HL-60/S4 treated with phorbol 12-myristate 13-acetate at 8.2 ng/mL for 4 days and 3 days (cell line): ENCODE data around the gene SCFD2.
"Not testable (repeated sequence)": the region's sequence is repeated elsewhere in the genome, so short reads cannot be mapped to it uniquely, and the experiment has no call there.

ENCODE experiments used
- in situ Hi-C: fragments of 300-500 bp; cut with MboI; formaldehyde crosslinking; loops from 2 replicates; pipeline ENCODE4 v1.15.0; 2022; ENCODE audit warnings: low sequenced_read_pairs

SCFD2 gene

GRCh38 chr4:53346920-53347852, 18.7 kb downstream of the SCFD2 start:
- in situ Hi-C loops, result no loop called here

DNA sequence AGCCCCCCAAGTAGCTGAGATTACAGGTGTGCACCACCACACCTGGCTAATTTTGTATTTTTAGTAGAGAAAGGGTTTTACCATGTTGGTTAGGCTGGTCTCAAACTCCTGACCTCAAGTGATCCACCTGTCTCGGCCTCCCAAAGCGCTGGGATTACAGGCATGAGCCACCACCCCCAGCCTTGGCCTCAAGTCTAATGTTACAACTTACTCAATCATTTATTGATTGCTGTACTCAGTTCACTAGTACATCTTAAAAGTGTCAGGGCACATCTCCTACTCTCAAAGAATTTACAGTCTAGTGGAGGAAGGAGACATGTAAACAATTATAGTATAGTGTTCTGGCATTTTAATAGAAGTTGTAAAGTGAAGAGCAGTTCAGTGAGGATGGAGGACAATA, 19.5 kb downstream of the SCFD2 start:
- in situ Hi-C loops, result not testable (repeated sequence)

DNA sequence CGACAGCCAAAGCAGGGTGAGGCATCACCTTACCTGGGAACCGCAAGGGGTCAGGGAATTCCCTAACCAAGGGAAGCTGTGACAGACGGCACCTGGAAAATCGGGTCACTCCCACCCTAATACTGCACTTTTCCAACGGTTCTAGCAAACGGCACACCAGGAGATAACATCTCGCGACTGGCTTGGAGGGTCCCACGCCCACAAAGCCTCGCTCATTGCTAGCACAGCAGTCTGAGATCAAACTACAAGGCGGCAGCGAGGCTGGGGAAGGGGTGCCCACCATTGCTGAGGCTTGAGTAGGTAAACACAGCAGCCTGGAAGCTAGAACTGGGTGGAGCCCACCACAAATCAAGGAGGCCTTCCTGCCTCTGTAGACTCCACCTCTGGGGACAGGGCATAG, 25.7 kb downstream of the SCFD2 start:
- in situ Hi-C loops, result not testable (repeated sequence)

DNA sequence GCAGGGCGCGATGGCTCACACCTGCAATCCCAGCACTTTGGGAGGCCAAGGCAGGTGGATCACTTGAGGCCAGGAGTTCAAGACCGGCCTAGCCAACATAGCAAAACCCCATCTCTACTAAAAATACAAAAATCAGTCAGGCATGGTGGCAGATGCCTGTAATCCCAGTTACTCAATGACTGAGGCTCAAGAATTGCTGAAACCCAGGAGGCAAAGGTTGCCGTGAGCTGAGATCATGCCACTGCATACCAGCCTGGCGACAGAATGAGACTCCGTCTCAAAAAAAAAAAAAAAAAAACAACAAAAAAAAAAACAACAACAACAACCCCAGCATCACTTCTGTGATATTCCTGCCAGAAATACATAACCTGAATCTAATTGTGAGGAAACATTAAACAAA, 30.9 kb downstream of the SCFD2 start:
- in situ Hi-C loops, result not testable (repeated sequence)

- in situ Hi-C loops, result no loop called here
These were observed 39.3 kb downstream of the SCFD2 start for GRCh38 chr4:53326535-53326934.

DNA sequence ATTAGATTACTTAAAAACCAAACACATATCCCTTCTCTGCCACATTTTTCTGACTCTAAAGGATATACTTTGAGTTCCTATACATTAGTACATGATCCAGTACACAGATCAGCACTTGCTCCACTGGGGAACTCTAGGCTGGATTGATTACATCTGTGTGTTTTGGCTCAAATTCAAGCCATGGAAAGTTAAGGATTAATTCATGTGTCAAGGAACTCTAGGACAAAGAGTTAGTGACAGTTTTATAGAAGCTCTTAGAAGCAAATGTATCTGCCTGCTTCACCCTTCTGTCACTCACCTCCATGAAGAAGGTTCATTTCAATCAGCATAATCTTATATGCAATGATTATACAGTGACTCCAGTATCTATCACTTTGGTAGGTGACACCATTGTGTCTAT, 43.2 kb downstream of the SCFD2 start:
- in situ Hi-C loops, result no loop called here

DNA sequence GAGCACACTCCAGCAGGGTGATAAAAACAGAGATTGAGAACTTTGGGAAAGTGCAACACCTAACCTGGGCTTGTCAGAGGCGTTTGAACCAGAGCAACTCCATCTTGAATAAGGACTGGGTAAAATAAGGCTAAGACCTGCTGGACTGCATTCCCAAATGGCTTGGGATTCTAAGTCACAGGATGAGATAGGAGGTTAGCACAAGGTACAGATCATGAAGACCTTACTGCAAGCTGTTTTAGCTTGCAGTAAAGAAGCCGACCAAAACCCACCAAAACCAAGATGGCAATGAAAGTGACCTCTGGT, 43.9 kb downstream of the SCFD2 start:
- in situ Hi-C loops, result no loop called here

DNA sequence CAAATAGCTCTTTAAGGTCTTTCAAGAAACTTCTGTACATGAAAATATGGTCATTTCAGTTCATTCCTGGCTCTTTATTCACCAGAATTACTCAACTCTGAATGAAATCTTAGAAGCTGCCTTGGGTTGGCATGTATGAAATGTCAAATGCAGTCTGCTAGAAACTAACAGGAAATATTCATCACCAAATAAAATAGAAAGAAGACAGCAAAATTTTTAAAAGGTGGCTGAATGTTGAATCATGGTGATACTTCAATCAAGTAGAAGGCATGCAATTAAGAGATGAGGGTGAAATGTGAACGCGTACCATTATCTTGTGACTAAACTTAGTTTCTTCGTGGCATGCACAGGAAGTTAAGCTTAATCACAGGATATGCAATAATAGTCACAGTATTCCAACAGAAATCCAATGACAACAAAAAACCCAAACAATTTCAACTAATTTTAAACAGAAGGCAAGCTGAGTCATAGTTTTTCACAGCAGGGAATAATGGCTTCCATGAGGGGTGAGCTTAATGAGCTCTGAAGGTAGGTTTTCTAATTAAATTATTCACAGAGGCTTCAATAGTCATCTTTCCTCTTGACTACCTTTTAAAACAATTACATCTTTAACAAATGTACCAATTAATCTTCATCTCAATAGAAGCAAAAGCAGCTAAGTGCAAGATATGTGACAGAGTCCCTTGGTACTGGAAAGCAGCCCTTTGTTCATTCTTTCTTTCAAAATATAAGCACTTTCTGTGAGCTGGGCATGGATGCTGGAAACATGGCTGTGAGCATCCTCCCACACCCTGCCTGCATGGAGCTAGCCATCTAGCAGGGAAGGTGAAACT, 44.5 kb downstream of the SCFD2 start:
- in situ Hi-C loops, result no loop called here

DNA sequence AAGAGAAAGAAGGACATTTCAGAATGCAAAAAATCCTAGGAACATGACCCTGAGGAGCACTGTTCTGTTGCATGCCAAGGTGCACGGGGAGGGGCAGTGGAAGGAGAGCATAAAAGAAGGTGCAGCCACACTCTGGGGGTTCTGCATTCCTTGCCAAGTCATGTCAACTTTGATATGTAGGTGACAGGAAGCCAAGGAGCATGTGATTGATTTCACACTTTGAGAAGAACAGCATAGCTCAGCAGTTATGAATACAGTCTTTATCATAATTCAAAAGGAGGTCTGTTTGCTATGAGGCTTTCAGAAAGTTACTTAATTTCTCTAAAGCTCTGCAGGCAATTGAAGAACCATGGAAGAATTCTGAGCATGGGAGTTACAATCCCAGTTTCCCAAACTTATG, 50.6 kb downstream of the SCFD2 start:
- in situ Hi-C loops, result no loop called here

- in situ Hi-C loops, result no loop called here
These were observed 51.6 kb downstream of the SCFD2 start for GRCh38 chr4:53314252-53314651.

- in situ Hi-C loops, result no loop called here
These were observed 52.4 kb downstream of the SCFD2 start for GRCh38 chr4:53313510-53313909.

DNA sequence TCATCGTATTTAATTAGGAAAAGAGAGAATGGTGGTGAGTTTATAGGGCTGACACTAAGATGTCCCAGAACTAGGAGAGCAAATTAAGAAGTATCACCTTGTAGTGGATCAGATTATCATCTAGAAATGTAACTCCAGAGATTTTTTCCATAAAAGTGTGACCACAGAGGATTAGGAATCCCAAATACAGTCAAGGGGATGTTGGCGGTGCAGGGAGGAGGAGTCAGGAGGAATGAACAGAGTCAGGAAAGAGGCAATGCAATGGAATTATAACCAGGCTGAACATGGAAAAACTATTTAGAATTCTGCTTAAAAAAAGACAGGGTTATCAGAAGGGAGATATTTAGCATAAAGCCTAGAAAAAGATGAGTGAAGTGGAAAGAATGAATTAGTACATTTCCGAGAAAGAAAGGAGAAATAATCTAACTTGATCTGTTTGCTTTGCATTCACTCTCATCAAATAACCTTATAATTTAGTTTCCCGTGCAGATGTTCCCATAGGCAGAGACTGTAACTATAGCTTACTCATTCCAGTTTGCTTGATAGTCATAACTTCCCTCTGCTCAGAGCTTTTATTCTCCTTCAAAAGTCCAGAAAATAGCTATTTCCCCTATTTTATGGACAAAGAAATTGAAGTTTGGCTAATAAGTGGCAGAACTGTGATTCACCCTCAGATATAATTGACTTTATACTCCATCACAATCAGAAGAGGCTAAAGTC, 56.4 kb downstream of the SCFD2 start:
- in situ Hi-C loops, result no loop called here

DNA sequence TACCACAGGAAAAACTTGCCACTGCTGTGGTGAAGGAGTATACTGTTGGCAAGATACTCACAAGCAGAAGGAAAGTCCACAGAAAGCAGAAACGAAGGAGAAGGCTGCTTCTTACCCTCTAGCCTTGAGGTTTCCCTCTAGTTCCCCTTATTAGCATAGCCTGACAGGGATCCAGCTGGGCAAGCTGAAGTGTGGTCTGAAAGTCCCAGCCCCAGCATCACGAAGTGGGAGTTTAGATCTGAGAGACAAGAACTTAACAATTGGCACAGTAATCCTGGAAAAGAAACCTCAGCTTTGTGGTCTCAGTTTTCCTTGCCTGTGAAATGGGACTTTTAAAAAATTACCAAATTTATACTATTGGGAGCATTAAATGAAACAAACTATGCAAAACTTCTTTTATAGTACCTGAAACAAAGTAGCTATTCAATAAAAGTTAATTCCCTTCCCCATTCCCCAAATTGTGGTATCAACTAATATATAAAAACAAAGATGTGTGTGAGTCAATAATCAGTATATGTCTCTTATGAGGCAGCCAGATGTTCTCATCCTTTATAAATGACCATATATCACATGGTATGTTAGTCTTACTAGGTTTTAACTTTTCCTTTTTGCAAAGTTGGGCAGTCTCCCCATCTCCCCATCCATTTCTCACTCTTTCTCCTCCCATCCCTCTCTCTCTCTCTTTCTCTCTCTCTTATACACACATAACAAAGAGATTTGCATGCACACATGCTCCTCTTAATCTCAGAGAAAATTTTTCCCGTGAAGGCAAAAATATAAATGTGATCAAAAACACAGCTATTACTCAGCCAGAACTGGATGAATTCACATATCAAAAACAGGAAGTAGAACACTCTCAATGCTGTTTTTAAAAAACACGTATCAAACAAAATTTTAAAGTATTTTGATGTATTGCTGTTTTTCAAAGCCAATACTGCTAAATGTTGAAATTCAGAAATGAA, 57.8 kb downstream of the SCFD2 start:
- in situ Hi-C loops, result no loop called here

DNA sequence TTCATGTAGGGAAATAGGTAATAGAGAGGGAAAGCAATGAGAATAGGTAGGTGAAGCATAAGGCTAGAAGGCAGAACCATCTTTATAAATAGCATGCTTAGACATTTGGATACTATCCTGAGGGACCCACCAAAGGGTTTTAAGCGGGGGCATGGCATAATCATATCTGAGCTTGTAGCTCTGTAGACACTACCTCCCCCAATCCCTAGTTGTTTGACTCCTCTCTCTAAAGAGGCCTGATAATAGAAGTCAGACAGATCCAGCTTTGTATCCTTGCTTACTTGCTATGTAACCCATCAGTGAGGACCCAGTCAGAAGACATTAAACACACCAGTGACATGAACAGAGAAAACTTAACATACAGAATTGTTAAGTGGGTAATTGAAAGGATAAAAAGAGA, 58.7 kb downstream of the SCFD2 start:
- in situ Hi-C loops, result no loop called here

DNA sequence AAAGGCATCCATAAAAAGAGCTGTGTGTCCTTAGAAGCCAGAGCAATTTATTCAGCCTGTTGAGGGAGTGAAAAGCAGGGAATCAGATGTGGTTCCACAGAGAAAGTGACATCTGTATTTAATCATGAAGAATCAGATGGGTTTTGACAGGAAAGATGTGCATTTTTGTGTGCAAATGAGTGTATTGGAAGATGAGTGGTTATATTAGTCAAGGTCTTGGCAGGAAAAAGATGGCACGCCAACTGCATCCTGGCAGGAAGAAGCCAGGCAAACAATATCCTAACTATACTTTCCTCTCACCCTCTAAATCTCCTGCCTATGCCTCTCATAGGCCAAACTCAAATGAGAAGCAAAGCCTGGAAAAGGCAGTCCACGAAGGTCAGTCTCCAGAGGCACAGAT, 59.1 kb downstream of the SCFD2 start:
- in situ Hi-C loops, result no loop called here

DNA sequence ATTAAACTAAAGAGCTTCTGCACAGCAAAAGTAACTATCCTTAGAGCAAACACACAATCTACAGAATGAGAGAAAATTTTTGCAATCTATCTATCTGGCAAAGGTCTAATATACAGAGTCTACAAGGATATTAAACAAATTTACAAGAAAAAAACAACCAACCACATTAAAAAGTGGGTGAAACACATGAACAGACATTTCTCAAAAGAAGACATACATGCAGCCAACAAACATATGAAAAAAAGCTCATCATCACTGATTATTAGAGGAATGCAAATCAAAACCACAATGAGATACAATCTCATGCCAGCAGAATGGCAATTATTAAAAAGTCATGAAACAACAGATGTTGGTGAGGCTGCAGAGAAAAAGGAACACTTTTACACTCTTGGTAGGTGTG, 73.7 kb downstream of the SCFD2 start:
- in situ Hi-C loops, result not testable (repeated sequence)

DNA sequence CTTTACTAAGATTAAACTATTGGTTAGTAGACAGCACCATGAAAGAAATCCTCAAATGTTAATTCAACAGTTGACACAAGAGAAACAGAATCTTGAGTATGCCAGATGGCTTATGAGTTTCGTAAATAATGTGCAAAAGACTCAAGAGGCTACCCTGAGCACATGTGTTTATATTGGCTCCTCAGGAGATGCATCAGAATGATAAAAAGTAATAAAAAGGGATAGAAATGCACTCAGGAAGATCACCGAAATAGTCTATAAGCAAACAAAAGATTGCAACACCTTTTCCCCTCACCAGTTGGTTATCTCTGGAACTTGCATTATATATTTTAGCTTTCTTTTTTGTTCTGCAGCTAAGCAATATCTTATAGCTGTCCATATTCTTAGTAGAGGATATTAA, 84.4 kb downstream of the SCFD2 start:
- in situ Hi-C loops, result no loop called here

DNA sequence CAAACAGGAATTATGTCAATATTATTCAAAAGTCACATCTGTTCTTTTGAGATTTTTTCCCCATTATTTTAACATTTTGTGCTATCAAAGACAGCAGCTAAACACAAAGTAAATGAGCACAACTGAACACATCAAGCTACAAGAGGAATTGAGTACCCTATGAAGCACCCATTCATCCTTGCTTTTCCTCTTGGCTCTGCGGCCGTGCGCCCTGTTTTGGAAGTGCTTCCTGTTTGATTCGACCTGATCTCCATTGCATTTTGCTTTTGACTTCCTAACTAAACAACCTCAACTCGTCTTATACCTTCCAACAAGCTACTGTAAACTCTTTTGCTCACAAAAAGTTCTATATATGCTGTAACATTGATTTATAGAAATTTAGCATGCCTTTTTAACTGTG, 85.0 kb downstream of the SCFD2 start:
- in situ Hi-C loops, result no loop called here

GRCh38 chr4:53274609-53275268, 91.1 kb downstream of the SCFD2 start:
- in situ Hi-C loops, result no loop called here

- in situ Hi-C loops, result no loop called here
These were observed 92.1 kb downstream of the SCFD2 start for GRCh38 chr4:53273726-53274125.
